SH-SY5Y (cell line): ENCODE results near the gene MRPS18A.

ENCODE experiments used
- GATA2 ChIP-seq: IDR thresholded peaks from 2 replicates; pipeline ENCODE4 v1.6.1; 2011; ENCODE audit warnings: mild to moderate bottlenecking, low read depth, low read length
- GATA3 ChIP-seq: IDR thresholded peaks from 2 replicates; pipeline ENCODE4 v1.6.1; 2011; ENCODE audit warnings: low read depth, mild to moderate bottlenecking, low read length, moderate library complexity

- TF ChIP-seq GATA2 (peak; percentile 89), GATA3 (no peak)
These were observed 47.4 kb downstream of the MRPS18A start for GRCh38 chr6:43639984-43640800.
